OCI-LY3 (cell line): ENCODE data around the gene HBG1.
A peak's percentile ranks its signal among the peaks of the same experiment; 100 is the strongest.

Experiments used
- H2AFZ ChIP-seq: fragments of 200-600, 300-600 bp; shearing (Covaris generic); 2 replicates; pipeline ENCODE4 v1.6.0; 2014; ENCODE audit warnings: antibody characterized with exemption, low read depth, low read length
- H3K27ac ChIP-seq: fragments of 200-600, 300-600 bp; sonication (generic); 2 replicates; pipeline ENCODE4 v1.5.1; 2014; ENCODE audit warnings: mild to moderate bottlenecking, low read length, moderate library complexity, mixed read lengths
- H3K27me3 ChIP-seq: fragments of 200-600, 300-600 bp; sonication (generic); 2 replicates; pipeline ENCODE4 v1.6.1; 2014; ENCODE audit warnings: low read depth, low read length, mixed read lengths
- H3K36me3 ChIP-seq: fragments of 200-600, 300-600 bp; sonication (generic); replicated peaks from 2 replicates; pipeline ENCODE3; 2014; ENCODE audit warnings: low read depth, low read length, mixed read lengths
- H3K4me1 ChIP-seq: fragments of 300-600, 200-600 bp; sonication (generic); 2 replicates; pipeline ENCODE4 v1.6.1; 2014; ENCODE audit warnings: low read length, mixed read lengths
- H3K4me2 ChIP-seq: fragments of 200-600, 300-600 bp; sonication (generic); 2 replicates; pipeline ENCODE4 v1.6.1; 2014; ENCODE audit warnings: low read length, mixed read lengths
- H3K4me3 ChIP-seq: fragments of 300-600, 200-600 bp; sonication (generic); 2 replicates; pipeline ENCODE4 v1.5.1; 2014; ENCODE audit warnings: antibody characterized with exemption, mild to moderate bottlenecking, low read length, moderate library complexity
- H3K79me2 ChIP-seq: fragments of 300-600, 200-600 bp; shearing (Covaris generic); 2 replicates; pipeline ENCODE4 v1.6.1; 2014; ENCODE audit warnings: mild to moderate bottlenecking, low read length, mixed read lengths
- H3K9ac ChIP-seq: fragments of 300-600, 200-600 bp; shearing (Covaris generic); 2 replicates; pipeline ENCODE4 v1.6.0; 2014; ENCODE audit warnings: mild to moderate bottlenecking, low read length, moderate library complexity
- H3K9me3 ChIP-seq: fragments of 200-600, 300-600 bp; shearing (Covaris generic); 2 replicates; pipeline ENCODE4 v1.6.1; 2014; ENCODE audit warnings: low read length, mixed read lengths; ENCODE audit not compliant: insufficient read depth
- H4K20me1 ChIP-seq: fragments of 200-600, 300-600 bp; sonication (generic); 2 replicates; pipeline ENCODE4 v1.6.1; 2016; ENCODE audit warnings: low read length, mixed read lengths; ENCODE audit not compliant: insufficient read depth
- EZH2phosphoT487 ChIP-seq: fragments of 200-600 bp; shearing (Covaris generic); IDR thresholded peaks from 2 replicates; pipeline ENCODE4 v1.6.1; 2018; ENCODE audit warnings: antibody characterized with exemption, mixed run types, low read depth
- TF ChIP-seq, protein P1 (sequence below): fragments of 200-600, 300-600 bp; sonication (generic); IDR thresholded peaks from 2 replicates; pipeline ENCODE4 v1.5.1; 2014; ENCODE audit warnings: antibody characterized with exemption, low read length, low read depth

Gene HBG1

DNA sequence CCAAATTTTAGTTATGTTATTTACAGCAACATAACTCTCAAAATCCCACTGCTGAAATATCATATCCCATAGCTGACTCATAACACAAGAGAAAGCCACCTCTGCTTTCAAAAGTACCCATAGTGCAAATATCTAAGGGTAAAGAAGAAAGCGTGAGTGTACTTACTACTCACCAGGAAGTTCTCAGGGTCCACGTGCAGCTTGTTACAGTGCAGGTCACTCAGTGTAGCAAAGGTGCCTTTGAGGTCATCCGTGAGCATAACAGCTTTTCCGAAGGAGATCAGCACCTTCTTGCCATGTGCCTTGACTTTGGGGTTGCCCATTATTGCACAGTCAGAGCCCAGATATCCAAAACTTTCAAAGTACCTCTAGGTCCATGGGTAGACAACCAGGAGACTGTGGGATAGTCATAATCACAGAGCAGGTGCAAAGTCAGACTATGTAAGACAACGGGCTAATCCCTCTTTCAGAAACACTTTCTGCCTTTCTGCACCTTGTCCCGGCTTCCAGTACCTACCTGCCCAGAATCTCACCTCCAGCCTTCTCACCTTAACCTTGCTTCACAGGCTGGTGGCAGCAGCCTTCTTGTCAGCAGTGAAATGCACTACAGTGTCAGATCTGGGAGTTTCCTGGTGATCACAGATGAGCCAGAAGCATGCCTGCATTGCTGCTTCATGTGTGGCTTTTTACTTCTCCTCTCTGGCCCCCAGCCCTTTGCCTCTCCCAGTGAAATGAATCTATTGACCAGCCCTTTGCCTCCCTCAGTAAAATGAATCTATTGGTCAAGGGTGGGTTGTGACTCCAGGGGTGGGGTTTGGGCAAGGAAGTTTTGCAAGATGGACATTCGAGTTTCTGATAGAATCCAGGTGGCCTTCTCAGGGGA lies 6.5 kb downstream of the HBG1 start:
- H3K9me3 ChIP-seq = no peaks in the 10 kb centered on the region
- H3K36me3 ChIP-seq = no peaks in the 10 kb centered on the region
- H3K27ac ChIP-seq = no peak overlapping the region
- H3K4me3 ChIP-seq = no peak overlapping the region
- H3K9ac ChIP-seq = no peak overlapping the region
- peak overlapping the region; percentile 7; the same call in 1 of the 2 replicates for H3K4me2 ChIP-seq
- H2AFZ ChIP-seq = no peak overlapping the region
- H4K20me1 ChIP-seq = no peaks in the 10 kb centered on the region
- H3K4me1 ChIP-seq = peaks cover 4% of the 10 kb centered on the region
- H3K79me2 ChIP-seq = no peaks in the 10 kb centered on the region
- H3K27me3 ChIP-seq = no peaks in the 10 kb centered on the region
- no peak for TF ChIP-seq EZH2phosphoT487
- TF ChIP-seq, protein P1, sequence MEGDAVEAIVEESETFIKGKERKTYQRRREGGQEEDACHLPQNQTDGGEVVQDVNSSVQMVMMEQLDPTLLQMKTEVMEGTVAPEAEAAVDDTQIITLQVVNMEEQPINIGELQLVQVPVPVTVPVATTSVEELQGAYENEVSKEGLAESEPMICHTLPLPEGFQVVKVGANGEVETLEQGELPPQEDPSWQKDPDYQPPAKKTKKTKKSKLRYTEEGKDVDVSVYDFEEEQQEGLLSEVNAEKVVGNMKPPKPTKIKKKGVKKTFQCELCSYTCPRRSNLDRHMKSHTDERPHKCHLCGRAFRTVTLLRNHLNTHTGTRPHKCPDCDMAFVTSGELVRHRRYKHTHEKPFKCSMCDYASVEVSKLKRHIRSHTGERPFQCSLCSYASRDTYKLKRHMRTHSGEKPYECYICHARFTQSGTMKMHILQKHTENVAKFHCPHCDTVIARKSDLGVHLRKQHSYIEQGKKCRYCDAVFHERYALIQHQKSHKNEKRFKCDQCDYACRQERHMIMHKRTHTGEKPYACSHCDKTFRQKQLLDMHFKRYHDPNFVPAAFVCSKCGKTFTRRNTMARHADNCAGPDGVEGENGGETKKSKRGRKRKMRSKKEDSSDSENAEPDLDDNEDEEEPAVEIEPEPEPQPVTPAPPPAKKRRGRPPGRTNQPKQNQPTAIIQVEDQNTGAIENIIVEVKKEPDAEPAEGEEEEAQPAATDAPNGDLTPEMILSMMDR = no peak

DNA sequence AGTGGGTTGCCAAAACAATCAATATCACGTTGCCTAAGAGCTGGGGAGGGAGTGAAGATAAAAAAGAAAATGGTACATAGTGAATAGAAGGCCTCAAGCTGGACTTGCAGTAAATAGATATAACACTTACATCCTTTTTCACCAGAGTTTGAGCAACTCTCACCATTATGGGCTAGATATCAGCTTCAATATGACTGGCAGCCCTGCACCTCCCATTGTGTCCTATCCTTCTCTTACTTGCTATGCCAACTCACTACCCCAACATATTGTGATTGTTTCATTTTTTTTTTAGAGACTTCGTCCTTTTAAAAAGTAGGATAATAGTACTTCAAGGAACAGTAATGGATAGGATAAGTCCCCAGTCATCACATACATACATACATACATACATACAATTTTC lies 7.4 kb downstream of the HBG1 start:
- Histone ChIP-seq H3K4me2 (no peak overlapping the region), H3K4me3 (no peak overlapping the region), H3K79me2 (no peaks in the 10 kb centered on the region), H3K36me3 (no peaks in the 10 kb centered on the region), H2AFZ (no peak overlapping the region), H3K9ac (no peak overlapping the region), H3K27ac (no peak overlapping the region), H4K20me1 (no peaks in the 10 kb centered on the region), H3K9me3 (no peaks in the 10 kb centered on the region), H3K27me3 (no peaks in the 10 kb centered on the region), H3K4me1 (peaks cover 4% of the 10 kb centered on the region)
- TF ChIP-seq, protein P1 = no peak
- no peak for TF ChIP-seq EZH2phosphoT487

- no peaks in the 10 kb centered on the region for H3K9me3 ChIP-seq
- H3K4me2 ChIP-seq = no peak overlapping the region
- H3K27me3 ChIP-seq = no peaks in the 10 kb centered on the region
- H3K4me3 ChIP-seq = no peak overlapping the region
- no peaks in the 10 kb centered on the region for H3K36me3 ChIP-seq
- no peaks in the 10 kb centered on the region for H3K79me2 ChIP-seq
- no peak overlapping the region for H3K9ac ChIP-seq
- no peaks in the 10 kb centered on the region for H4K20me1 ChIP-seq
- H3K27ac ChIP-seq = no peak overlapping the region
- no peak for TF ChIP-seq EZH2phosphoT487
- TF ChIP-seq, protein P1 = no peak
- H2AFZ ChIP-seq = no peak overlapping the region
- H3K4me1 ChIP-seq = peaks cover 4% of the 10 kb centered on the region
Observed at GRCh38 chr11:5241458-5241857, 8.2 kb downstream of the HBG1 start.

- Histone ChIP-seq H3K27ac (no peak overlapping the region), H3K27me3 (no peaks in the 10 kb centered on the region), H3K36me3 (no peaks in the 10 kb centered on the region), H3K9me3 (no peaks in the 10 kb centered on the region), H3K9ac (no peak overlapping the region), H3K4me1 (peaks cover 4% of the 10 kb centered on the region), H3K79me2 (no peaks in the 10 kb centered on the region), H2AFZ (no peak overlapping the region), H3K4me3 (no peak overlapping the region), H3K4me2 (no peak overlapping the region), H4K20me1 (no peaks in the 10 kb centered on the region)
- TF ChIP-seq, protein P1 = no peak
- no peak for TF ChIP-seq EZH2phosphoT487
Observed at GRCh38 chr11:5240458-5240857, 9.2 kb downstream of the HBG1 start.
